GM12892 (cell line): Measurements from ENCODE around the gene DUT.

Source experiments
- POLR2A ChIP-seq: IDR thresholded peaks from 2 replicates; pipeline ENCODE4 v1.6.1; 2011; ENCODE audit warnings: low read depth, low read length, control low read depth
- TAF1 ChIP-seq: IDR thresholded peaks from 2 replicates; pipeline ENCODE4 v1.6.1; 2011; ENCODE audit warnings: low read depth, mild to moderate bottlenecking, control low read depth, low read length, borderline replicate concordance

- TF ChIP-seq TAF1 = no peak
- TF ChIP-seq POLR2A = no peak
These were observed 40.3 kb downstream of the DUT start for GRCh38 chr15:48371550-48371949.
